Nephron progenitor cell (in vitro differentiated cells): ENCODE data around the gene BAZ2B.

Source experiments
- DNase-seq: peaks from one replicate; pipeline ENCODE4 v3.0.0; 2021
- H3K27ac Mint-ChIP-seq: 2 replicates; pipeline ENCODE4 v1.8.0; 2021; ENCODE audit warnings: mild to moderate bottlenecking, moderate library complexity, mixed read lengths
- H3K27me3 Mint-ChIP-seq: 2 replicates; pipeline ENCODE4 v1.8.0; 2021; ENCODE audit warnings: mild to moderate bottlenecking, low read depth, mixed read lengths; ENCODE audit not compliant: poor library complexity
- H3K36me3 Mint-ChIP-seq: 2 replicates; pipeline ENCODE4 v1.8.0; 2021; ENCODE audit warnings: low read depth, mixed read lengths
- H3K4me1 Mint-ChIP-seq: 2 replicates; pipeline ENCODE4 v1.8.0; 2021; ENCODE audit warnings: mixed read lengths
- H3K4me3 Mint-ChIP-seq: 2 replicates; pipeline ENCODE4 v1.8.0; 2021; ENCODE audit warnings: mild to moderate bottlenecking, moderate library complexity, mixed read lengths
- H3K9me3 Mint-ChIP-seq: 2 replicates; pipeline ENCODE4 v1.8.0; 2021; ENCODE audit warnings: mild to moderate bottlenecking, moderate library complexity, mixed read lengths
- CTCF ChIP-seq: fragments of 200-600 bp; sonication (generic); IDR thresholded peaks from 2 replicates; pipeline ENCODE4 v1.5.0; 2021; ENCODE audit warnings: antibody characterized with exemption

Gene BAZ2B

GRCh38 chr2:159650574-159650973 is 34.2 kb upstream of the BAZ2B start:
- H3K27me3 Mint-ChIP-seq: no peaks in the 10 kb centered on the region
- no peak overlapping the region for H3K27ac Mint-ChIP-seq
- no peaks in the 10 kb centered on the region for H3K4me1 Mint-ChIP-seq
- H3K4me3 Mint-ChIP-seq: no peak overlapping the region
- no peak for TF ChIP-seq CTCF
- H3K36me3 Mint-ChIP-seq: peaks cover 16% of the 10 kb centered on the region
- H3K9me3 Mint-ChIP-seq: peaks cover 39% of the 10 kb centered on the region
- no peak for DNase-seq

GRCh38 chr2:159648643-159649042 is 32.3 kb upstream of the BAZ2B start:
- no peak for TF ChIP-seq CTCF
- Mint-ChIP-seq H3K36me3 (peaks cover 11% of the 10 kb centered on the region), H3K4me3 (no peak overlapping the region), H3K27me3 (no peaks in the 10 kb centered on the region), H3K9me3 (peaks cover 31% of the 10 kb centered on the region), H3K27ac (no peak overlapping the region), H3K4me1 (no peaks in the 10 kb centered on the region)
- no peak for DNase-seq

DNA sequence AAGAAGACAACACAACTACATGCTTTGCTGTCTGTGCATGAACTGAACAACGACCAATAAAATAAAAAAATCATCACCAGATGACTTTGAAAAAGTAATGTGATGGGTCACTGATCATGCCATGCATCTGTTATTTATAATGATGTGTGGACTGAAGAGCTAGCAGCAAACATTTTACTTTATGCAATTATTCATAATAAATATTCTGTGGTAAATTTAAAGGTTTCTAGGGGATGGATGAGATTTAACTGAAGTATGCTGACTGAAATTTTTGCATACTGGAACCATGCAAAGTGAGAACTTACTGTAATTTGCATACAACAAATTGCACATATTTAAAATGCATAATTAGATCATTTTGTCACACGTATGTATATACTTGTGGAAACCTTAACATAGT is 31.3 kb upstream of the BAZ2B start:
- TF ChIP-seq CTCF: no peak
- Mint-ChIP-seq H3K4me1 (no peaks in the 10 kb centered on the region), H3K27ac (no peak overlapping the region), H3K36me3 (peaks cover 11% of the 10 kb centered on the region), H3K27me3 (no peaks in the 10 kb centered on the region), H3K9me3 (peaks cover 31% of the 10 kb centered on the region), H3K4me3 (no peak overlapping the region)
- no peak for DNase-seq

- DNase-seq: no peak
- peaks cover 28% of the 10 kb centered on the region for H3K9me3 Mint-ChIP-seq
- TF ChIP-seq CTCF: no peak
- peaks cover 13% of the 10 kb centered on the region for H3K36me3 Mint-ChIP-seq
- H3K27me3 Mint-ChIP-seq: no peaks in the 10 kb centered on the region
- no peak overlapping the region for H3K27ac Mint-ChIP-seq
- no peaks in the 10 kb centered on the region for H3K4me1 Mint-ChIP-seq
- H3K4me3 Mint-ChIP-seq: no peak overlapping the region
Measured at GRCh38 chr2:159640176-159640575, 23.8 kb upstream of the BAZ2B start.

GRCh38 chr2:159639712-159640111 is 23.4 kb upstream of the BAZ2B start:
- Mint-ChIP-seq H3K36me3 (peaks cover 13% of the 10 kb centered on the region), H3K9me3 (peaks cover 28% of the 10 kb centered on the region), H3K4me3 (no peak overlapping the region), H3K27me3 (no peaks in the 10 kb centered on the region), H3K4me1 (no peaks in the 10 kb centered on the region), H3K27ac (no peak overlapping the region)
- no peak for DNase-seq
- TF ChIP-seq CTCF: no peak

DNA sequence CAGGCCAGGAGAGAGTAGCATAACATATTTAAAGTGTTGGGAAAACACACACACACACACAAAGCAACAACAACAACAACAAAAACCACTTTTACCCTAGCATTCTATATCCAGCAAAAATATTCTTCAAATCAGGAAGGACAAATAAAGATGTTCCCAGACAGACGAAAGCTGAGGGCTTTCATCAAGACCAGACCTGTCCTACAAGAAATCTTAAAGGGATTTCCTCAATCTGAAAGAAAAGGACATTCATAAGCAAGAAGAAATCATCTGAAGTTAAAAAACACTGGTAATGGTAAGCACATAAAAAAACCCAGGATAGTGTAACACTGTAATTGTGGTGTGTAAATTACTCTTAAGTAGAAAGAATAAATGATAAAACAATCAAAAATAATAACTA is 22.7 kb upstream of the BAZ2B start:
- no peak for DNase-seq
- no peak for TF ChIP-seq CTCF
- Mint-ChIP-seq H3K27me3 (no peaks in the 10 kb centered on the region), H3K4me1 (no peaks in the 10 kb centered on the region), H3K4me3 (no peak overlapping the region), H3K36me3 (peaks cover 13% of the 10 kb centered on the region), H3K27ac (no peak overlapping the region), H3K9me3 (peaks cover 28% of the 10 kb centered on the region)
